Pons (tissue), 1 donor: ENCODE measurements around the gene C6orf15.

Source experiments
- DNase-seq: peaks from one replicate; pipeline ENCODE4 v3.0.0-alpha.2; 2016; ENCODE audit warnings: low spot score

The C6orf15 gene

GRCh38 chr6:31112478-31112877 lies at the start of gene C6orf15:
C6orf15 (minus strand) TSS chr6:31112575; CDS start chr6:31112555, 20 bp downstream.
- DNase-seq, result no peak

- no peak for DNase-seq
These were observed 49.1 kb upstream of the C6orf15 start for GRCh38 chr6:31161216-31162126.

- no peak for DNase-seq
These were observed 46.8 kb upstream of the C6orf15 start for GRCh38 chr6:31158863-31159855.

GRCh38 chr6:31158140-31158862 lies 45.9 kb upstream of the C6orf15 start, which contains the start of gene TCF19:
TCF19 (plus strand) TSS chr6:31158589; CDS start chr6:31159470, 881 bp downstream.
- peak; percentile 98 for DNase-seq

- no peak for DNase-seq
These were observed 45.3 kb upstream of the C6orf15 start, which contains the start of gene CCHCR1 for GRCh38 chr6:31157513-31158139. CCHCR1 (minus strand) TSS chr6:31157802; CDS start chr6:31157600, 202 bp downstream.

GRCh38 chr6:31156641-31157040 lies 44.3 kb upstream of the C6orf15 start:
- no peak for DNase-seq

GRCh38 chr6:31154436-31154835 lies 42.1 kb upstream of the C6orf15 start:
- no peak for DNase-seq

GRCh38 chr6:31152781-31153180 lies 40.4 kb upstream of the C6orf15 start:
- no peak for DNase-seq

GRCh38 chr6:31149827-31150447 lies 37.6 kb upstream of the C6orf15 start:
- DNase-seq, result no peak

- DNase-seq, result no peak
These were observed 33.0 kb upstream of the C6orf15 start for GRCh38 chr6:31145386-31145785.

- no peak for DNase-seq
These were observed 32.6 kb upstream of the C6orf15 start for GRCh38 chr6:31144970-31145340.

- DNase-seq, result no peak
These were observed 32.1 kb upstream of the C6orf15 start for GRCh38 chr6:31144296-31144969.

GRCh38 chr6:31143148-31143547 lies 30.8 kb upstream of the C6orf15 start:
- no peak for DNase-seq

- DNase-seq, result no peak
These were observed 30.0 kb upstream of the C6orf15 start for GRCh38 chr6:31142361-31142761.

GRCh38 chr6:31140643-31141042 lies 28.3 kb upstream of the C6orf15 start:
- no peak for DNase-seq

GRCh38 chr6:31139599-31139998 lies 27.2 kb upstream of the C6orf15 start:
- DNase-seq, result no peak

- DNase-seq, result no peak
These were observed 26.6 kb upstream of the C6orf15 start, which contains the start of gene PSORS1C2 for GRCh38 chr6:31138982-31139381. PSORS1C2 (minus strand) TSS chr6:31139066; CDS start chr6:31139026, 40 bp downstream.

GRCh38 chr6:31135710-31136109 lies 23.3 kb upstream of the C6orf15 start:
- no peak for DNase-seq

- DNase-seq, result no peak
These were observed 20.4 kb upstream of the C6orf15 start for GRCh38 chr6:31132806-31133205.

GRCh38 chr6:31131595-31131994 lies 19.2 kb upstream of the C6orf15 start:
- no peak for DNase-seq
